ENCODE results near the gene CACNB2. TPM values are rescaled to one million over a fixed set of nuclear protein-coding genes. Genes with fewer than 3 reads are reported as not detected.
A peak's percentile ranks its signal among the peaks of the same experiment; 100 is the strongest.

The CACNB2 gene
- total RNA-seq, 1 experiment from 2014 or later = 0.07 TPM

DNA sequence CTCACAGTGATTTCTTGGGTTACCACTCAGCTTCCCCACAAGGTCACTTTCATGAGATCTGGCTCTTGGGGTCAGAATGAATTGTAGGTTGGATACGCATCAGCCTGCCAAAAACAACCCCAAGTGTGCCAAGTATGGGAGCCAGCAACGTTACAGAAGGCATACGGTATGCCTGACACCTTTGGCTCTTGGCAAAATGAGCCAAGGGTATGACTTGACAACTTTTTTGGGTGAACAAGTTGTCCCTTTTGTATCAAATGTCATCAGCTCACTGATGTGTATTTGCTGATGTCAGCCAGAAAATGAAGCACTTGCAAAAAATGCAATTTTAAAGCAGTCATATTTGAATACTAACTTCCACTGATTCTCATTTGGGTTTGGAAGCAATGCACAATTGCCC is 168.4 kb downstream of the CACNB2 start:
- H3K4me3 ChIP-seq (ENCODE audit: low read length) = no peak overlapping the region
- H3F3A ChIP-seq (ENCODE audit: low read length, unreplicated experiment) = no peaks in the 10 kb centered on the region
- ATAC-seq = no peak
- no peaks in the 10 kb centered on the region for H3K36me3 ChIP-seq (ENCODE audit: low read depth, low read length)
- H3K27me3 ChIP-seq (ENCODE audit: low read length) = no peaks in the 10 kb centered on the region
- no TSS peak for BruUV-seq (replicated peaks)
- no peaks in the 10 kb centered on the region for H3K9me2 ChIP-seq (replicated peaks; ENCODE audit: low read length)
- H3K9ac ChIP-seq (ENCODE audit: low read length) = no peak overlapping the region
- CTCF ChIA-PET = no interaction called here
- no peaks in the 10 kb centered on the region for H4K20me1 ChIP-seq (ENCODE audit: low read length)
- no peak for TF ChIP-seq EZH2 (IDR thresholded peaks at IDR 0.05; ENCODE audit: low read length, unreplicated experiment)
- H3K27ac ChIP-seq (ENCODE audit: low read length) = no peak overlapping the region
- H2AFZ ChIP-seq (ENCODE audit: low read length) = no peak overlapping the region
- H3K9me3 ChIP-seq (ENCODE audit: low read length) = no peaks in the 10 kb centered on the region
- H3K4me1 ChIP-seq (ENCODE audit: insufficient read depth, low read length) = no peaks in the 10 kb centered on the region
- no peaks in the 10 kb centered on the region for H3K79me2 ChIP-seq (ENCODE audit: low read length)
- no peak for DNase-seq
- POLR2A ChIA-PET (ENCODE audit: unreplicated experiment) = no interaction called here
- intact Hi-C loops (cut with micrococcal nuclease) = no loop called here
- no peak overlapping the region for H3K4me2 ChIP-seq (ENCODE audit: low read length)

DNA sequence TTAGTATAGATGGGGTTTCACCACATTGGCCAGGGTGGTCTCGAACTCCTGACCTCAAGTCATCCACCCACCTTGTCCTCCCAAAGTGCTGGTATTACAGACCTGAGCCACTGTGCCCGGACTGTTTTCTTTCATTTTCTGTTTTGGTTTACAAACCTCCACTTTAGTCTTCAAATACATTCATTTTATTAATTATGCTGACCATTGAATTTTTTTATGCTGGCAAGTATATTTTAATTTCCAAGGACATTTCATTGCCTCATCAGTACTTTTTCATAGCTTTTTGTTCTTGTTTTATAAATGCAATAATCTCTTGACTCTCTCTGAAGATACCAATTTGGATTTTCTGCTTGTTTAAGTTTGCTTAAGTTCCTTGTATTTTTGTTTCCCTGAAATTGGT is 170.5 kb downstream of the CACNB2 start:
- Histone ChIP-seq H3K9ac (ENCODE audit: low read length) (no peak overlapping the region), H3K27ac (ENCODE audit: low read length) (no peak overlapping the region), H3K27me3 (ENCODE audit: low read length) (no peaks in the 10 kb centered on the region), H4K20me1 (ENCODE audit: low read length) (no peaks in the 10 kb centered on the region), H3K79me2 (ENCODE audit: low read length) (no peaks in the 10 kb centered on the region), H3K4me3 (ENCODE audit: low read length) (no peak overlapping the region), H3K9me3 (ENCODE audit: low read length) (no peaks in the 10 kb centered on the region), H2AFZ (ENCODE audit: low read length) (no peak overlapping the region), H3F3A (ENCODE audit: low read length, unreplicated experiment) (no peaks in the 10 kb centered on the region), H3K9me2 (replicated peaks; ENCODE audit: low read length) (no peaks in the 10 kb centered on the region), H3K4me1 (ENCODE audit: insufficient read depth, low read length) (no peaks in the 10 kb centered on the region), H3K36me3 (ENCODE audit: low read depth, low read length) (no peaks in the 10 kb centered on the region), H3K4me2 (ENCODE audit: low read length) (no peak overlapping the region)
- ChIA-PET POLR2A (ENCODE audit: unreplicated experiment) (no interaction called here), CTCF (no interaction called here)
- DNase-seq (no peak), ATAC-seq (no peak)
- intact Hi-C loops (cut with micrococcal nuclease) = no loop called here
- BruUV-seq (replicated peaks) = no TSS peak
- TF ChIP-seq EZH2phosphoT487 (IDR thresholded peaks at IDR 0.05; ENCODE audit: borderline replicate concordance, low read length) = no peak
- TF ChIP-seq, protein P1, sequence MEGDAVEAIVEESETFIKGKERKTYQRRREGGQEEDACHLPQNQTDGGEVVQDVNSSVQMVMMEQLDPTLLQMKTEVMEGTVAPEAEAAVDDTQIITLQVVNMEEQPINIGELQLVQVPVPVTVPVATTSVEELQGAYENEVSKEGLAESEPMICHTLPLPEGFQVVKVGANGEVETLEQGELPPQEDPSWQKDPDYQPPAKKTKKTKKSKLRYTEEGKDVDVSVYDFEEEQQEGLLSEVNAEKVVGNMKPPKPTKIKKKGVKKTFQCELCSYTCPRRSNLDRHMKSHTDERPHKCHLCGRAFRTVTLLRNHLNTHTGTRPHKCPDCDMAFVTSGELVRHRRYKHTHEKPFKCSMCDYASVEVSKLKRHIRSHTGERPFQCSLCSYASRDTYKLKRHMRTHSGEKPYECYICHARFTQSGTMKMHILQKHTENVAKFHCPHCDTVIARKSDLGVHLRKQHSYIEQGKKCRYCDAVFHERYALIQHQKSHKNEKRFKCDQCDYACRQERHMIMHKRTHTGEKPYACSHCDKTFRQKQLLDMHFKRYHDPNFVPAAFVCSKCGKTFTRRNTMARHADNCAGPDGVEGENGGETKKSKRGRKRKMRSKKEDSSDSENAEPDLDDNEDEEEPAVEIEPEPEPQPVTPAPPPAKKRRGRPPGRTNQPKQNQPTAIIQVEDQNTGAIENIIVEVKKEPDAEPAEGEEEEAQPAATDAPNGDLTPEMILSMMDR (conservative IDR thresholded peaks at IDR 0.05; ENCODE audit: low read depth, low read length) = no peak
- TF ChIP-seq EZH2 (IDR thresholded peaks at IDR 0.05; ENCODE audit: low read length, unreplicated experiment) = no peak

DNA sequence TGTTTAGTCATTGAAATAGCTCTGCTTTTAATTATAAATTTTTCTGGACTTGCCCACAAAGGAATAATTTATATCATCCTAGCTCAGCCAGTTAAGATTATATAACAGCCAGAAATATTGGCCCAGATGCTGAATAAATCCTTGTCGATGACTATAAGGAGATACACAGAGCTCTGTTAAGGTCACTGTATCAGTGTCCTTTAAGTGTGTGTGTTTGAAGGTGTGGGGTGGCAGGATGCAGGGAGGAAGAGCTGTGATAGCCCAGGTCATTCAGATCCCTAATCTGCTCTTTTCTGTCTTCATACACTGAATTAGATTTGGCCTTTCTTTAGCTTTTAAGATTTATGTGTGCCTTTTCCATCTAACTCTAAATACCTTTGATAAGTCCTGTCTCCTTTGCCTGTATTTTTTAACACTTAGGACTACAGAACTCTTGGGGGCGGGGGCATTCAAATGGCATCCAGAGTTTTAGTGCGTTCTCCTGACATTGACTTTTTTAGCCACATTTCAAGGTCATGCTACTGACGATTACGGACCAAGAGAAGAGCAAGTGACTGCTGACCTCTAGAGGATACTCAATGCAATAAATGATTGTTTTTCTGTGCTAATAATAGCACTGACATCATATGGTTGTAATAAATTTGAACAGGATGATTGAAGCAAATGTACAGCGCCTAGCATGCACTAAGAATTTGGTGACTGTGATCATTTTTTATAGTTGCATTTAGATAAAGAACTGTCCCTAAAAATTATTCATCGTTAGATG is 172.3 kb downstream of the CACNB2 start:
- Histone ChIP-seq H3K4me3 (ENCODE audit: low read length) (no peak overlapping the region), H3K4me1 (ENCODE audit: insufficient read depth, low read length) (no peaks in the 10 kb centered on the region), H3K4me2 (ENCODE audit: low read length) (no peak overlapping the region), H3K9ac (ENCODE audit: low read length) (no peak overlapping the region), H2AFZ (ENCODE audit: low read length) (no peak overlapping the region), H3K27me3 (ENCODE audit: low read length) (no peaks in the 10 kb centered on the region), H3K9me2 (replicated peaks; ENCODE audit: low read length) (no peaks in the 10 kb centered on the region), H3F3A (ENCODE audit: low read length, unreplicated experiment) (no peaks in the 10 kb centered on the region), H3K27ac (ENCODE audit: low read length) (no peak overlapping the region), H4K20me1 (ENCODE audit: low read length) (no peaks in the 10 kb centered on the region), H3K79me2 (ENCODE audit: low read length) (no peaks in the 10 kb centered on the region), H3K36me3 (ENCODE audit: low read depth, low read length) (no peaks in the 10 kb centered on the region), H3K9me3 (ENCODE audit: low read length) (no peaks in the 10 kb centered on the region)
- intact Hi-C loops (cut with micrococcal nuclease) = no loop called here
- DNase-seq (peak; percentile 30), ATAC-seq (no peak)
- no peak for TF ChIP-seq EZH2 (IDR thresholded peaks at IDR 0.05; ENCODE audit: low read length, unreplicated experiment)
- TF ChIP-seq, protein P1 (conservative IDR thresholded peaks at IDR 0.05; ENCODE audit: low read depth, low read length) = peak; percentile 64
- TF ChIP-seq EZH2phosphoT487 (IDR thresholded peaks at IDR 0.05; ENCODE audit: borderline replicate concordance, low read length) = no peak
- POLR2A ChIA-PET (ENCODE audit: unreplicated experiment) = no interaction called here
- no TSS peak for BruUV-seq (replicated peaks)
- CTCF ChIA-PET = no interaction called here
